HuH-7 (cell line): ENCODE measurements around the gene LBX1.
A peak's percentile ranks its signal among the peaks of the same experiment; 100 is the strongest.

Experiments
- DNase-seq: peaks from one replicate; pipeline ENCODE4 v3.0.0; 2011; ENCODE audit warnings: low spot score

Gene LBX1

GRCh38 chr10:101241840-101242707 is 12.8 kb upstream of the LBX1 start:
- peak; percentile 81 for DNase-seq

- DNase-seq = peak; percentile 60
Observed at GRCh38 chr10:101238732-101239105, 9.5 kb upstream of the LBX1 start.

DNA sequence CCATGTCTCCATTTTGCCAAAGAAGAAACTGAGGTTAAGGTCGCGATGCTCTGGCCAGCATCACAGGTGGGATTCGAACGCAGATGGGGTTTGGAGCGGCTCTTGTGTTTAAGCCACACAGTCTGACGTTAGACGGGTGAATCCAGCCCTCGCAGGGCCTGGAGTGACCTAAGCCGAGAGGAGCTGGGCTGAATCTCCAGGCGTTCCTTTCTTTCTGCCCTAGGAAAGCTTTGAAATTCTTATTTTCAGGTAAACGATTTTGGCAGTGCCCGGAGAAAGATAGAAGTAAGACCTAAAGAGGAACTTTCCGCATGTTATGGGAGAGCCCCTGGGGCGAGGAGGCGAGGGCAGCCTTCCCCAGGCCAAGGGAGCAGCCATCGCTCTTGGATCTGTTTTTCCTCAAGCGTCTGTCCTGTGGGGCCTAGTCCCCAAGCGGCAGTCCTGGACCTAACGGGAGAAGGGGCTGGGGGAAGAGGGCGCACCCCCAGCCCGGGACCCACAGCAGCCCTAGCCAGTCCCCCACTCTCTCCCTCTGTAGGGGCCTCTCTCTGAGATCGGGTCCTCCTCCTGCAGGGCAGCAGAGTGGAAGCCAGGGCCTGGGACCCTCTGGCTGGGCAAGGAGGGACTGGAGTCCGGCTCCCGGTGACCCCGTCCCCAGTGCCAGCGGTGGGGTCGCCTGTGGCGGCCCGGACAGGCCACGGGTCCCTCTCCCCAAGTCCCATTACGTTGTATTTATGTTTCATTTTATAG is 8.9 kb upstream of the LBX1 start:
- no peak for DNase-seq

GRCh38 chr10:101237081-101237981 is 8.1 kb upstream of the LBX1 start:
- DNase-seq = no peak

- DNase-seq = no peak
Observed at GRCh38 chr10:101236376-101237080, 7.3 kb upstream of the LBX1 start.

- no peak for DNase-seq
Observed at GRCh38 chr10:101235766-101236165, 6.5 kb upstream of the LBX1 start.

DNA sequence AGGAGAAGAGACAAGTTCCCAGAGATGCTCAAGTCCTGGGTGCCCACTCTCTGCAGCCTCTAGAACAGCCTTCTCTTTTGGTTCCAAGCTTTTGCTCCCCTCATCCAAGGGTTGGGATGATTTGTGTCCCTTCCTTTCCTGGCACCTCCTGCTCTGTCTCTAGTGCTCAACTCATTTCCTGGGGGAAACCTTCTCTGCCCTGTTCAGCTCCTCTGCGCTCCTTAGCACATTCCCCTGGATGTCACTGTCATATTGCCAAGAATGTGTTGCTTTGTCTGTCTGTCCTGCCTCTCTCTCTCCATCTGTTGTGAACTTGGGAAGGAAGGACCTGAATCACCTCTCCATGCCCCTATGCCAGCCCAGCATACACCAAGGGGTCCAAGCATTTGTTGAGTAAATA is 5.1 kb upstream of the LBX1 start:
- no peak for DNase-seq

GRCh38 chr10:101233863-101234262 is 4.6 kb upstream of the LBX1 start:
- DNase-seq = no peak

DNA sequence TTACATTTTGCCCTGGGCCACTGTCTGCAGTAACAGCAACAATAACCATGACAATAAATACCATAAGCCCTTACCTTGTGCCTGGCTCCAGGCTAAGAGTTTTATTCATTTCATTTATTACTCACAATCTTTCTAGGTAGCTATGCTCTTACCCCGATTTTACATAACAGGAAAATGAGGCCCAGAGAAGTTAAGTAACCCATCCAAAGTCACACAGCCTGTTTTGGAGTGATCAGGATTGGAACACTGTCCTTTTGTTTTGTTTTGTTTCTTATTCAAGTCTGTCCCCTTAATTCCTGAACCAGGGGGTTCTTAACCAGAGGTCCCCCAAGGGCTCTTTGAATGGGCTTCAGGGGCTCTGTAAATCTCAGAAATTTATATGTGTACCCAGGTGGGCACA is 4.2 kb upstream of the LBX1 start:
- DNase-seq = no peak

DNA sequence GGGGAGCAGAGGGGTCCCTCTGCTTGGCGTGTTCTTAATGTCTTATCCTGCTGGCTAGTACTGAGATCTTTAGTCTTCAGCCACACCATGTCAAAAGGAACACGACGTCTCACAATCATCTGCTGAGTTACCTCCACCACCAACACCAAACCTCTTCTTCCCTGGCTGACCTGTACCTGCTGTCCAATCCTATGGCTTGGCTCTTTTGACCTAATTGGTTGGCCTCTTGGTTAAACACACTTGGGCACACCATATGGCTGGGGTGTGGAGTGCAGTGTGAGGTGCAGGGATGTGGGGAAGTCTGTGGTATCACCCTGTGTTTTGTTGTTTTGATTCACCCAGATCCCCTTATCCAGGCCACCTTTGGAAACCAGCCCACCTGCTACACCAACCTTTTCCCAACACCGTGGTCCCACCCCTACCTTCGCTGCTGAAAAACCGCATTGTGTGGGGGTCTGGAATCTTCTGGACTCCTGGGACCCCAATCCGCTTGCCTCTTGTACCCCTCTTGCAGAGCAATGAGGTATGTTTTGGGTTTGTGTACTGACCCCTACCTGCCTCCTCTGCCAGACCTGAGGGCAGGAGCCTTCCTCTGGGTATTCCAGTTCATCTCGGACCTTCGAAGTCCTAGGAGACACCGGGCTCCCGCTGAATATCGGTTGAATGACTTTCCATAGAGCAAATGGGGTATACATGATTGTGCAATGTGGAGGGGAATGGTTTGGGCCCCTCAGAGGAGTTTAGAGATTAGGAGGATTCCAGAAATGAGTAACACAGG is 2.8 kb upstream of the LBX1 start:
- no peak for DNase-seq

DNA sequence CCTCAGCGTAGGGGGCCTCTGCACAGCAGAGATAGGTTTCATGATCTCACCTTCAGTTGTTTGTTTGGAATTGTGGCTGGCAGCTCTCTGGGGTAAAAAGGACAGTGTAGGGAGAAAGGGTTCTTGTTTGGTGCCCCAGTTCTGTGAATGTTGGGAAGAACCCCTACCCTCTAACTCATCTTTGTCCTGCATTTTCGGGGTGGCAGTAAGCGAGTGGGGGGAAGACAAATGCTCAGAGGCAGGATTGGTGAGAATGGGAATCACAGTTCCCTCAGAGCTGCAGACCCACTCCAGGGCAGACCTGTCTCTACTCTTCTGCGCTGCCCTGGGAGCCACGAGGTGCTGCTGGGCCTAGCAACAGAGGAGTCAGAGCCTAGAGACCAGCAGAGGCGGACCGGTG is 1.8 kb upstream of the LBX1 start:
- no peak for DNase-seq

- DNase-seq = peak; percentile 82
Observed at GRCh38 chr10:101230183-101230917, 1.1 kb upstream of the LBX1 start.

DNA sequence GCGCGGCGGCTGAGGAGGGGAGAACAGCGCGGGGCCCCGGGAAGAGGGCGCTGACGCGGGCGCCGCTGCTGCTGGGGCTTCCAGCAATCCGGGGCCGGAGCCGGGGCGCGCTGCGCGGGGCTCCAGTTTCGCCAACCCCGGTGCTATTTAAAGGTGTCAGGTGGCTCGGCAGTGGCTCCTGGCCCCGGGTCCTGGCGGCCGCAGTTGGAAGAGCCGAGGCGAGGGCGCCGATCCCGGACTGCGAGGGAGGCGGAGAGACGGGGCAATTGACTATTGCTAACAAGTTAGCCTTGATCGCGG is 347 bp downstream of the LBX1 start:
- peak; percentile 83 for DNase-seq

DNA sequence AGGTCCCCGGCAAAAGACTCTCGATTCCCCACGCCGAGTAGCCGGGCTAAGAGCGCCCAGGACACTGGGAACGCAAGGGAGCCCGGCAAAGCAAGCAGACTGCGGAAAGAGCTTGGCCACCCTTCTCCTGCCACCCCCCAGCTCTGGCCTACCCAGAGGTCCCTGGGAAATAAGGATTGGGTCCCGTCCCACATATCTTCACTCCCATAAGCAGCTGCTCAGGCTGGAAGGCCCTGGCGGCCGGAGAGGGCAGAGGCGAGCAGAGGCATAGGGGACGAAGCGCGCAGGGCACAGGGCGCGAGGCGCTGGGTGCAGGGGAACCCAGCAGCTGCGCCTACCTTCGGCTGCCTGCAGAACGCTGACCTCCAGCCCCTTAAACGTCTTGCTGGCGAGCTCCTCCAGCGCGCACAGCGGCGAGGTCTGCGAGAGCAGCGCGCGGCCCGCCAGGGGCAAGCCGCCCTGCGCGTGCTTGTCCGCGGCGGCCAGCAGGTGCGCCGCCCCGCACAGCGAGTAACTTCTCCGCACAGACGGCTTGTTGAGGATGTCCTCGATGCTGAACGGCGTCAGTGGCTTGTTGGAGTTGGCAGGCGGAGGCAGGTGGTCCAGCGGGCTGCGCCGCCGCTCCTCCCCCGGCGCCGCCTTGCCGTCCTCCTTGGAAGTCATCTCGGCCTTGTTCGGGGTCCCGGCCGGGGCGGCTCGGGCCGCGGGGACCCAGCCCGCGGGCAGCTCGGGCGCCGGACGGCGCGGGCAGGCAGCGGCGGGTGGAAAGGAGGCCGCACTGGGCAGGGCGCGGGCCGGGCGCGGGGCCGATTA is 904 bp downstream of the LBX1 start:
- DNase-seq = no peak

GRCh38 chr10:101227429-101228152 is 1.7 kb downstream of the LBX1 start:
- DNase-seq = no peak

- no peak for DNase-seq
Observed at GRCh38 chr10:101226491-101227428, 2.5 kb downstream of the LBX1 start.

GRCh38 chr10:101225846-101226421 is 3.3 kb downstream of the LBX1 start:
- DNase-seq = no peak
